Hepatocyte (in vitro differentiated cells): ENCODE measurements around the gene TMEM86B. TPM values are rescaled to one million over a fixed set of nuclear protein-coding genes. Genes with fewer than 3 reads are reported as not detected.

ENCODE experiments used
- DNase-seq: peaks from one replicate; pipeline ENCODE4 v3.0.0-alpha.2; 2016; ENCODE audit warnings: low spot score
- H2AFZ ChIP-seq: fragments of 200-600 bp; sonication (generic); 2 replicates; pipeline ENCODE4 v1.6.0; 2016; ENCODE audit warnings: antibody characterized with exemption, mild to moderate bottlenecking
- H3K27ac ChIP-seq: fragments of 200-600 bp; sonication (generic); 2 replicates; pipeline ENCODE4 v1.5.1; 2016; ENCODE audit warnings: mild to moderate bottlenecking
- H3K27me3 ChIP-seq: fragments of 200-600 bp; sonication (generic); 2 replicates; pipeline ENCODE4 v1.6.1; 2016
- H3K36me3 ChIP-seq: fragments of 200-600 bp; sonication (generic); replicated peaks from 2 replicates; pipeline ENCODE4 v1.5.1; 2016; ENCODE audit warnings: low read depth; ENCODE audit not compliant: insufficient read depth
- H3K4me1 ChIP-seq: fragments of 200-600 bp; sonication (generic); 2 replicates; pipeline ENCODE4 v1.5.1; 2016; ENCODE audit warnings: mild to moderate bottlenecking, moderate library complexity; ENCODE audit not compliant: insufficient read depth
- H3K4me2 ChIP-seq: fragments of 200-600 bp; sonication (generic); 2 replicates; pipeline ENCODE4 v1.6.0; 2016
- H3K4me3 ChIP-seq: fragments of 200-600 bp; sonication (generic); 2 replicates; pipeline ENCODE4 v1.5.1; 2016; ENCODE audit warnings: mild to moderate bottlenecking
- H3K79me2 ChIP-seq: fragments of 200-600 bp; sonication (generic); 2 replicates; pipeline ENCODE4 v1.6.0; 2017; ENCODE audit warnings: mild to moderate bottlenecking
- H3K9me2 ChIP-seq: fragments of 200-600 bp; sonication (generic); replicated peaks from 2 replicates; pipeline ENCODE4 v1.6.0; 2017; ENCODE audit warnings: mild to moderate bottlenecking; ENCODE audit not compliant: insufficient read depth
- H3K9me3 ChIP-seq: fragments of 200-600 bp; sonication (generic); 2 replicates; pipeline ENCODE4 v1.5.1; 2016; ENCODE audit warnings: low read depth, mild to moderate bottlenecking
- H4K20me1 ChIP-seq: fragments of 200-600 bp; sonication (generic); 2 replicates; pipeline ENCODE4 v1.6.0; 2016; ENCODE audit warnings: mild to moderate bottlenecking; ENCODE audit not compliant: insufficient read depth, poor library complexity, severe bottlenecking
- CTCF ChIP-seq: fragments of 200-600 bp; sonication (generic); IDR thresholded peaks from 2 replicates; pipeline ENCODE4 v1.5.1; 2016; ENCODE audit warnings: antibody characterized with exemption, mild to moderate bottlenecking; ENCODE audit not compliant: poor library complexity
- EZH2 ChIP-seq: fragments of 200-600 bp; sonication (generic); IDR thresholded peaks from 2 replicates; pipeline ENCODE4 v1.6.1; 2016; ENCODE audit warnings: antibody characterized with exemption, mild to moderate bottlenecking, borderline replicate concordance
- EZH2phosphoT487 ChIP-seq: fragments of 200-600 bp; sonication (generic); IDR thresholded peaks from one replicate; pipeline ENCODE4 v1.6.1; 2018; ENCODE audit warnings: antibody characterized with exemption, mild to moderate bottlenecking, low read depth, moderate library complexity; ENCODE audit not compliant: unreplicated experiment, severe bottlenecking
- WGBS: methylation state at CpG from one replicate; pipeline ENCODE4 v1.1.6; 2016; ENCODE audit warnings: low lambda C conversion rate; ENCODE audit errors: missing lambda C conversion rate; 5-methylcytosine and 5-hydroxymethylcytosine counted together
- polyA plus RNA-seq: library from polyadenylated mRNA; unstranded; fragments of >200 nt; fragmentation: Nextera tagmentation; extraction: Ambion mirVana; gene quantifications from 2 replicates; pipeline ENCODE4 v1.2.1, GENCODE V29; 2016
- total RNA-seq: library from RNA; depleted of rRNA; stranded (reverse); fragments of >200 nt; gene quantifications from 2 replicates; pipeline ENCODE4 v1.2.3, GENCODE V29; 2014

Gene TMEM86B
- total and polyA plus RNA-seq, 2 experiments from 2014 or later = 21.1 to 62.3 TPM

GRCh38 chr19:55252760-55253663, 24.4 kb upstream of the TMEM86B start:
- Histone ChIP-seq H3K4me1 (peaks cover 19% of the 10 kb centered on the region), H3K9me3 (no peaks in the 10 kb centered on the region), H3K27ac (no peak overlapping the region), H3K36me3 (no peaks in the 10 kb centered on the region), H3K79me2 (peaks cover 100% of the 10 kb centered on the region), H2AFZ (no peak overlapping the region), H3K4me2 (no peak overlapping the region), H3K4me3 (no peak overlapping the region), H4K20me1 (peaks cover 100% of the 10 kb centered on the region), H3K27me3 (no peaks in the 10 kb centered on the region), H3K9me2 (no peaks in the 10 kb centered on the region)
- TF ChIP-seq EZH2 (no peak), CTCF (no peak), EZH2phosphoT487 (no peak)
- WGBS = 94% methylated on average over 21 of the region's 21 CpGs
- DNase-seq = no peak

GRCh38 chr19:55251341-55252081, 22.9 kb upstream of the TMEM86B start:
- Histone ChIP-seq H4K20me1 (peaks cover 100% of the 10 kb centered on the region), H3K9me3 (no peaks in the 10 kb centered on the region), H2AFZ (no peak overlapping the region), H3K9me2 (no peaks in the 10 kb centered on the region), H3K4me1 (peaks cover 12% of the 10 kb centered on the region), H3K27ac (no peak overlapping the region), H3K4me2 (no peak overlapping the region), H3K36me3 (no peaks in the 10 kb centered on the region), H3K4me3 (no peak overlapping the region), H3K27me3 (no peaks in the 10 kb centered on the region), H3K79me2 (peaks cover 98% of the 10 kb centered on the region)
- TF ChIP-seq CTCF (no peak), EZH2 (no peak), EZH2phosphoT487 (no peak)
- WGBS = 84% methylated on average over 19 of the region's 19 CpGs
- DNase-seq = no peak

- WGBS = 96% methylated on average over 18 of the region's 18 CpGs
- no peak overlapping the region for H3K4me3 ChIP-seq
- peaks cover 2% of the 10 kb centered on the region for H3K4me1 ChIP-seq
- H3K9me3 ChIP-seq = no peaks in the 10 kb centered on the region
- DNase-seq = no peak
- H3K27me3 ChIP-seq = no peaks in the 10 kb centered on the region
- TF ChIP-seq CTCF (no peak), EZH2phosphoT487 (no peak), EZH2 (no peak)
- H3K27ac ChIP-seq = no peak overlapping the region
- no peaks in the 10 kb centered on the region for H3K36me3 ChIP-seq
- no peak overlapping the region for H2AFZ ChIP-seq
- no peaks in the 10 kb centered on the region for H3K9me2 ChIP-seq
- peaks cover 98% of the 10 kb centered on the region for H4K20me1 ChIP-seq
- H3K79me2 ChIP-seq = peaks cover 87% of the 10 kb centered on the region
- H3K4me2 ChIP-seq = no peak overlapping the region
These were observed 21.9 kb upstream of the TMEM86B start for GRCh38 chr19:55250262-55251036.
